AG10803 (cell line): ENCODE measurements around the gene WDR48.

ENCODE experiments used
- DNase-seq: peaks from one replicate; pipeline ENCODE4 v3.0.0; 2010; ENCODE audit warnings: low read depth
- H3K4me3 ChIP-seq: 2 replicates; pipeline ENCODE4 v1.5.1; 2011; ENCODE audit warnings: mild to moderate bottlenecking, low read length, control low read depth
- TF ChIP-seq, protein P1 (sequence below): conservative IDR thresholded peaks from 2 replicates; pipeline ENCODE4 v1.5.1; 2011; ENCODE audit warnings: mild to moderate bottlenecking, low read length, control low read depth, inconsistent platforms

WDR48 gene

DNA sequence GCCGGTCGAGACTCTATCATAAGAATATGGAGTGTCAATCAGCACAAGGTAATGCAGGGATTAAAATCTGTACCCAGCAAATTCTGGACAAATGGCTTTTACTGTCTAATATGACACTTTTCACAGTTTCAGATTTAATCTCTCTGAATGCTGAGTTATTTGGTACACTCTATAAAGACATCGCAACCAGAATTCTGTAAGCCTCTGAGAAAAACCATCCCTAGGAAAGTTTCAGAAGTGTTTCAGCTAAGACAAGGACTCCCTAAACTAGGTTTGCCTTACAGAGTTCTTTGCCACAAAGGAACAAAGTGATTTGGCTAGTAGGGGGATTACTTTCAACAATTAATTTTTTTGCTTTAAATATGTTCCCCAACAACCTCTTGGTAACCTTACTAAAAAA lies 11.3 kb downstream of the WDR48 start:
- TF ChIP-seq, protein P1, sequence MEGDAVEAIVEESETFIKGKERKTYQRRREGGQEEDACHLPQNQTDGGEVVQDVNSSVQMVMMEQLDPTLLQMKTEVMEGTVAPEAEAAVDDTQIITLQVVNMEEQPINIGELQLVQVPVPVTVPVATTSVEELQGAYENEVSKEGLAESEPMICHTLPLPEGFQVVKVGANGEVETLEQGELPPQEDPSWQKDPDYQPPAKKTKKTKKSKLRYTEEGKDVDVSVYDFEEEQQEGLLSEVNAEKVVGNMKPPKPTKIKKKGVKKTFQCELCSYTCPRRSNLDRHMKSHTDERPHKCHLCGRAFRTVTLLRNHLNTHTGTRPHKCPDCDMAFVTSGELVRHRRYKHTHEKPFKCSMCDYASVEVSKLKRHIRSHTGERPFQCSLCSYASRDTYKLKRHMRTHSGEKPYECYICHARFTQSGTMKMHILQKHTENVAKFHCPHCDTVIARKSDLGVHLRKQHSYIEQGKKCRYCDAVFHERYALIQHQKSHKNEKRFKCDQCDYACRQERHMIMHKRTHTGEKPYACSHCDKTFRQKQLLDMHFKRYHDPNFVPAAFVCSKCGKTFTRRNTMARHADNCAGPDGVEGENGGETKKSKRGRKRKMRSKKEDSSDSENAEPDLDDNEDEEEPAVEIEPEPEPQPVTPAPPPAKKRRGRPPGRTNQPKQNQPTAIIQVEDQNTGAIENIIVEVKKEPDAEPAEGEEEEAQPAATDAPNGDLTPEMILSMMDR, result no peak
- H3K4me3 ChIP-seq, result no peak overlapping the region
- DNase-seq, result no peak

DNA sequence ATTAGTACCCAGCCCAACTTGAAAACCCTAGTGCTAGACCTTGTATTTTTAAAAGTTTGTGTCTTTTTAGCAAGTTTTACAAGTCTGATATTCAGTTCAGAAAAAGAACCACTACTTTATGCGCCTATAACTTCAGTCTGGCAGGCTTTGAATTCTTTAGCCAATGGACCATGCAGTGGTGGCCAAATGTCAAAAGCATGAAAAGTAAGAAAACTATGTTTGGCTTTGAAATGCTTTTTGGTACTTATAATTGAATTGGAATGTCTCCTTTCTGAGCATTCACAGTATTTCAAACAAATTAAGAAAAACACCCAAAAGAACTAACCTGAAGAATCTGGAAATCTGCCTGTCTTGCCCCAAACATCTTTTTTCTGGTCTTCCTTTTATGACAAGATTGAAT lies 12.8 kb downstream of the WDR48 start:
- TF ChIP-seq, protein P1, result no peak
- peak; percentile 79 for DNase-seq
- no peak overlapping the region for H3K4me3 ChIP-seq

DNA sequence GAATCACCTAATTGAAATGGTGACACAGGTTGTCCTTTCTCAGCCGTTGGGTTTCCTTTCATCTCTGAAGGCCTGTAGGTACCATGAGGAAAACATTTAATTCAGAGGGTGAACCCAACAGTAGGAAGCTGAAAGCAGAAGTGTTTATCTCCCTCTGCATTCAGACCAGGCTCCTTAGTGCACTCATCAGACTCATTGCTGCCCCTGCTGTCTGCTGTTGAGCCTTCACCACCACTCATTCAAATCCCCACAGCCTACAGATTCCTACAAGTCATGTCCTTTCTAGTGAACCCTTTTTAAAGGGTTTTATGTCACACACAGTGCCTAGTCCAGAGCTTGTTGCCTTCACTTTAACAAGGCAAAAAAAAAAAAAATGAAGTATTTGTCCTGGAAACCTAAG lies 13.4 kb downstream of the WDR48 start:
- TF ChIP-seq, protein P1, result peak; percentile 64
- peak; percentile 57 for DNase-seq
- no peak overlapping the region for H3K4me3 ChIP-seq

DNA sequence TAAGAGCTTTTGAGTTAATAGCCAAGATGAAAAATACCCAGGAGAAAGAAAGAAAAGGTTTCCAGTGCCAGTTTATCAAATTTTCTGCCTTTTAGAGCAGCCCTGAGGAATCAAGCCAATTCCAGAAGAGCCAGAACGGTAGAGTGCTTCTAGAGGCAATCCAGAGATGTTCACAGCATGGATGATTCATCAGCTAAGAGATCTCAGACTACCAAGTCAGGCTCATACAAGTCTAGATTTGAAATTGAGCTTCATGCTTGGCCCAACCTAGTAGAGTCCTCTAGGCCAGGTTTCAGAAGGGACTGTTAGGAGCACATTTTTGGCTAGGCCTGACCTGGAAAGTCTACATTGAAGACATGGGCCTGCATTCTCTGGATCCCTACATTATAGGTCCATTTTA lies 15.5 kb downstream of the WDR48 start:
- peak; percentile 12 for DNase-seq
- TF ChIP-seq, protein P1, result no peak
- no peak overlapping the region for H3K4me3 ChIP-seq

DNA sequence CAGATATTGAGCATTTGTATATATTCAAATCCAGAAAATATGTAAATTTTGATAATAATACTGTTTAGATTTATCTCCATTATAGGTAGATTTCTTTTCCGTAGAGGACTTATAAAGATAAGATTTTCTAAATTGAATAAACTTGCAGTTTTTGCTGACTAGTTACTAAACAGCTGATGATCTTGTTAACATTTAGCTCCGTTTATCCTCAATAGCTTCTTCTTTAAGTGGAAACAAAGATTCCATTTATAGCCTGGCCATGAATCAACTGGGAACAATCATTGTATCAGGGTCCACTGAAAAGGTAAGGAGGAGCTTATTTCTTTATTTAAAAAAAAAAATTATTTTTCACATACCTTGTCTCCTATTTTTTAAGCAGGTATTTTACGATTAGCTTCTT lies 16.7 kb downstream of the WDR48 start:
- no peak for DNase-seq
- no peak overlapping the region for H3K4me3 ChIP-seq
- TF ChIP-seq, protein P1, result no peak

DNA sequence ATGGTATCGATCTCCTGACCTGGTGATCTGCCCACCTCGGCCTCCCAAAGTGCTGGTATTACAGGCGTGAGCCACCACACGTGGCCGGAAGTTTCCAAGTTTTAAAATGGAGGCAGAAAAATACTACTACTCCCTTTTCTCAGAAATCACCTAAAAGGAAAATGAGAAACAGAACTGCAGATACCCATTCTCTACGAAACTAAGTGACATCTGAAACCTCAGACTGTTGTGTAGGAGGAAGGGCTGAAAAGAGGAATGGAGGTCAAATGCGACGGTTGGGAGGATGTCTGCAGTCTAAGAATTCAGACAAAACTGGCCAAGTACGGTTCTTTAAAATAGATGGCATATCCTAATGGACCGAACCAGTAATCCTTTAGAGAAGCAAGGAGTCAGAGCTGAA lies 24.1 kb downstream of the WDR48 start:
- TF ChIP-seq, protein P1, result no peak
- H3K4me3 ChIP-seq, result no peak overlapping the region

DNA sequence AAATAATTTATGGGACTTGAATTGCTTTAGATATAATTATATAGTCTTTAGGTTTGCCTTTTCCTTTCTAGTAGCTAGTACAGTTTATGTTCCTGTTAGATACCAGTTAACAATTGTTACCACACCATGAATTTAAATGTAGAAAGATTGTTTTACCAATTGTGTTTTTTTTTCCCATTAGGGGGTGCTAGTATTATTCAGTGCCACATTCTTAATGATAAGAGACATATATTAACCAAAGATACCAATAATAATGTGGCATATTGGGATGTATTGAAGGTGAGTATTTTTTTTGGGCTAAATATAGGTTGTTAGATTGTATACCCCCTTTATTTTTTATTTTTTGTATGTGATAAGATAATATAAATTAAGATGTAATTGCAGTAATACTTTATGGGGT lies 27.7 kb downstream of the WDR48 start:
- TF ChIP-seq, protein P1, result no peak
- H3K4me3 ChIP-seq, result no peak overlapping the region
- DNase-seq, result no peak

More for the DNA sequence above, 24.1 kb downstream of the WDR48 start:
- DNase-seq, result no peak
